GM10248 (cell line): Measurements from ENCODE around the gene ARL13A.

Experiments
- CTCF ChIA-PET: fragments of 300-600 bp; sonication (Branson Sonifier 250); formaldehyde crosslinking; extraction: SDS; loops from one replicate; lab custom pipeline; 2021; ENCODE audit warnings: antibody characterized with exemption; lab: Yijun Ruan, JAX
- POLR2A ChIA-PET: fragments of 350-650 bp; sonication (Branson Sonifier 250); formaldehyde crosslinking; extraction: SDS; loops from one replicate; lab custom pipeline; 2020; ENCODE audit warnings: antibody characterized with exemption; lab: Yijun Ruan, JAX
- DNase-seq: peaks from one replicate; pipeline ENCODE4 v3.0.0; 2012; ENCODE audit errors: extremely low spot score
- TF ChIP-seq, protein P1 (sequence below): IDR thresholded peaks from 2 replicates; pipeline ENCODE4 v1.5.1; 2012; ENCODE audit warnings: mild to moderate bottlenecking, low read depth; ENCODE audit errors: extremely low read depth, missing control alignments, control extremely low read depth

Gene ARL13A

DNA sequence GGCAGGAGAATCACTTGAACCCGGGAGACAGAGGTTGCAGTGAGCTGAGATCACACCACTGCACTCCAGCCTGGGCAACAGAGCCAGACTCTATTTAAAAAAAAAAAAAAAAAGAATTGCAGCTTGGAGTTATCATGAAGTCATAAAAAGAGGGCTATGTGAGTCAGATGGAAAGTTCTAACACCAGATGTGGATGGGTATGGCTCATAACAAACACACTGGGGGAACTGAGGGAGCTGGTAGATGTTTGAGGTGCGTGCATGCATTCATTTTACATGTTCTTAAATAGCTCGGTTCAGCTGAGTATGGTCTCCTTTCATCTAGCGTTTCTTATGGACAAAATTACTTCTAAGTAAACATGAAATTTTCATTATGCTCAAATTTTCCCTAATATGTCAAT lies 70.7 kb downstream of the ARL13A start:
- ChIA-PET CTCF (interaction anchor here (0.6 kb wide), 1 partner anchor 8 kb away, joined by 3 read pairs; no protein-coding TSS in a partner anchor), POLR2A (no interaction called here)
- DNase-seq: no peak
- TF ChIP-seq, protein P1, sequence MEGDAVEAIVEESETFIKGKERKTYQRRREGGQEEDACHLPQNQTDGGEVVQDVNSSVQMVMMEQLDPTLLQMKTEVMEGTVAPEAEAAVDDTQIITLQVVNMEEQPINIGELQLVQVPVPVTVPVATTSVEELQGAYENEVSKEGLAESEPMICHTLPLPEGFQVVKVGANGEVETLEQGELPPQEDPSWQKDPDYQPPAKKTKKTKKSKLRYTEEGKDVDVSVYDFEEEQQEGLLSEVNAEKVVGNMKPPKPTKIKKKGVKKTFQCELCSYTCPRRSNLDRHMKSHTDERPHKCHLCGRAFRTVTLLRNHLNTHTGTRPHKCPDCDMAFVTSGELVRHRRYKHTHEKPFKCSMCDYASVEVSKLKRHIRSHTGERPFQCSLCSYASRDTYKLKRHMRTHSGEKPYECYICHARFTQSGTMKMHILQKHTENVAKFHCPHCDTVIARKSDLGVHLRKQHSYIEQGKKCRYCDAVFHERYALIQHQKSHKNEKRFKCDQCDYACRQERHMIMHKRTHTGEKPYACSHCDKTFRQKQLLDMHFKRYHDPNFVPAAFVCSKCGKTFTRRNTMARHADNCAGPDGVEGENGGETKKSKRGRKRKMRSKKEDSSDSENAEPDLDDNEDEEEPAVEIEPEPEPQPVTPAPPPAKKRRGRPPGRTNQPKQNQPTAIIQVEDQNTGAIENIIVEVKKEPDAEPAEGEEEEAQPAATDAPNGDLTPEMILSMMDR: no peak
